HUES64 (cell line): ENCODE measurements around the gene CNOT6L.

ENCODE experiments used
- H3K27ac ChIP-seq: 2 replicates; pipeline ENCODE4 v1.7.0; 2013; ENCODE audit warnings: low read depth, low read length, inconsistent platforms
- H3K27me3 ChIP-seq: 2 replicates; pipeline ENCODE4 v1.6.1; 2013; ENCODE audit warnings: mild to moderate bottlenecking, low read length; ENCODE audit not compliant: insufficient read depth
- H3K36me3 ChIP-seq: 2 replicates; pipeline ENCODE4 v1.6.1; 2013; ENCODE audit warnings: mild to moderate bottlenecking, low read length; ENCODE audit not compliant: insufficient read depth
- H3K4me1 ChIP-seq: 2 replicates; pipeline ENCODE4 v1.6.1; 2013; ENCODE audit warnings: mild to moderate bottlenecking, low read length, moderate library complexity; ENCODE audit not compliant: insufficient read depth
- H3K4me3 ChIP-seq: 2 replicates; pipeline ENCODE4 v1.5.1; 2013; ENCODE audit warnings: mild to moderate bottlenecking, low read length, moderate library complexity
- H3K9ac ChIP-seq: 2 replicates; pipeline ENCODE4 v1.6.1; 2013; ENCODE audit warnings: mild to moderate bottlenecking, low read depth, low read length
- H3K9me3 ChIP-seq: 2 replicates; pipeline ENCODE4 v1.6.1; 2013; ENCODE audit warnings: low read depth, low read length; ENCODE audit not compliant: insufficient read depth
- WGBS: fragments of 150-250, 120-280 bp; methylation state at CpG from one replicate; pipeline ENCODE4 v1.1.7; 2013; ENCODE audit warnings: missing lambda C conversion rate; 5-methylcytosine and 5-hydroxymethylcytosine counted together

CNOT6L gene

DNA sequence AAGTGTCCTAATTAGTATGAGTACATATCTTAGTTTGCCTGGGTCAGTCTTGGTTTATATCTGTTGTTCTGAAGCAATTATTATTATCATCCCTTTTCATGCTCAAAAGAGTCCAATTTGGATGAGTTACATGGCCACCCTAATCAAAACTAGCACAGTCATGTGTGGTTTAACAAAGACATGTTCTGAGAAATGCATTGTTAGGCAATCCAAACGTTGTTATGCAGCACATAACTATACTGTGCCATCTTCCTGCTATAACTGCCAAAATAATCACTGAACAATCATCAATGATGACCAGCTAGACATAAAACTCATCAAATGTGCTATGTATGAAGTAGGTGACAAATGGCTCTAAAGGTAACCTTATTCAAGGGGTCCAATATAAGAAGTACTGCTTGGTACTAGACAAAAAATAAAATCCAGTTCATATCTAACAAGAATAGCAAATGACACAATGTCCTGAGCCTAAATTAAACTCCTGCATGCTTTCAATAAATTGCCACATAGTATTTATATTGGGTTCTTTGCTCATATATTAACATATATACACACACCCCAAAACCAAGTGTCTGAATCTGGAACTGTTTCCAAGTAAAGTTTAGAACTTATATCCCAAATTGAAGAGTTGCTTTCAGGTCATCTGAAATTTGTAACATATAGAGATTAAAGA, 41.9 kb downstream of the CNOT6L start:
- Histone ChIP-seq H3K9me3 (no peaks in the 10 kb centered on the region), H3K36me3 (no peaks in the 10 kb centered on the region), H3K4me3 (no peak overlapping the region), H3K27ac (no peak overlapping the region), H3K27me3 (no peaks in the 10 kb centered on the region), H3K9ac (no peak overlapping the region), H3K4me1 (peaks cover 13% of the 10 kb centered on the region)
- whole genome bisulfite sequencing = 87% methylated on average over 1 of the region's 1 CpG

DNA sequence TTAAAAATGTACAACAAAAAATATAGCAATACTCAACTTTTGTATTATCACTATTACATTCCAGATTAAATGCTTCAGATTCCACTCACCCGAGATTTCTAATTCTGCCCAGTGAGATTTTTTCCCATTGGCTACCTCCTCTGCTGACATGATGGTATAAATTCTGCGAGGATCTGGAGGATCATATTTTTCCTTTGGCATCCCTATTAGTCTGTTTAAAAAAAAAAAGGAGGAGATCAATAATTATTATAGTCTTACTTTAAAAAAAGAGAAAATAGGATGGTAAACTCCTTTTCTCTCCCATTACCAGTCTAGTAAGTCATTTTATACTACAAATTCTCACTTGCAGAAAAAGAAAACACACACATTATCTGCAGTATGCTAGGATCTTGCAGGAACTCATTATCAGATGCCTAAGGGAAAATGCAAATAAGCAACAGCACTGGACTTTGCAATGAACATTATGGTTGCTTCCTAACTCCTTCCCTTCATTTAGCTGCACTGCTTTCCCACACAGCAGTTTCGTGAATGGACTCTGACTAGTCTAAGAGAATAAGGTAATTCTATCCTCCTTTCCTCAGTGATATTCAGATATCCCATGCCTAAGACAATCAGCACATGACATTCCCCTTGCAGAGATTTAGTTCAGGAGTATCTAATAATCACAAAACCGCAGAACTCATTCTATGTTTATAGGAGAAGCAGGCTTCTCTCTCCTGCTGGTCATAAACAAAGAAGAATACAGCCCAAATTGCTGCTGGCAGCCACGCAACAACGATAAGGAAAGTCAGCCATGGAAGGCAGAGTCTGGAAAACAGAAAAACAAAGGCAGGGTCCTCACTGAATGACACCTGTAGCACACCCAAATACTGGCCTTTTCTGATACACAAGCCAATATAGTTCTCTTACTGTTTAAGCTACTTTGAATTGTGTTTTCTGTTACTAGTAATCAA, 42.7 kb downstream of the CNOT6L start:
- Histone ChIP-seq H3K36me3 (no peaks in the 10 kb centered on the region), H3K27me3 (no peaks in the 10 kb centered on the region), H3K9me3 (no peaks in the 10 kb centered on the region), H3K9ac (no peak overlapping the region), H3K4me3 (no peak overlapping the region), H3K27ac (no peak overlapping the region), H3K4me1 (peaks cover 21% of the 10 kb centered on the region)
- 79% methylated on average over 5 of the region's 6 CpGs for WGBS

DNA sequence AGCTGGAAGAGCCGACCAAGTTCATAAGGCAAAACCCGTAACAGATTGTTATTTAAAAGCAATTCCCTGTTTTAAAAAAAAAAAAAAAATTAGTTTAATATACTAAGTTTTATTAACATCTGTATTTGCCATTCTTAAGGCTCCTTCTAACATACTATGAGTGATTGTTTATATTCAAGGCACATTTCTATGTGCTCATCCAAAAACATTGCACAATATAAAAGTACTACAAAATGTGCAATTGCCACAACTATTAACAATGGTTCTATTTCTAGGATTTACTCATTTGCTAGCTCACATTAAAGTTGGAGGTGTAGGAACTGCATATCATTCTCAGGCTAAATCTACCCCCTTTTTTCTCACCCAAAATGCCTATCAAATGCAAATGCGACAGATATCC, 46.1 kb downstream of the CNOT6L start:
- Histone ChIP-seq H3K9ac (no peak overlapping the region), H3K36me3 (no peaks in the 10 kb centered on the region), H3K27me3 (no peaks in the 10 kb centered on the region), H3K4me3 (no peak overlapping the region), H3K4me1 (peaks cover 24% of the 10 kb centered on the region), H3K27ac (no peak overlapping the region), H3K9me3 (no peaks in the 10 kb centered on the region)
- WGBS = 100% methylated on average over 2 of the region's 3 CpGs

DNA sequence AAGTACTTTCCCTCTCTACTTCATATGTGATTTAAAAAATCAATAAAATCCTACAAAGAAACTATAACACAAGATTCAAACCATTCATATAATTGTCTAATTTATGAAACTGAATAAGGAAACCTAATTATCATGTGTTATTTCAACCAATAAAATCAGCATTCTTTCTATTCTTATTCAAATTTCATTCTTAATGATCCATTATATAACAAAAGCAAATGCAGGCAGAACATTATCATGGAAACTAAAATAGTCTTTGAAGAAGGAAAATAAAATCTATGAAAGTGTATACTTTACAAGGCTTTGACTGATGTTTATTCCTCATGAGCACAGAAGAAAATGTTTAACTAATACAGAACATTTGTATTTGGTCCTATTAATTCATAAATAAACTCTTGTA, 47.6 kb downstream of the CNOT6L start:
- H3K27me3 ChIP-seq = no peaks in the 10 kb centered on the region
- H3K27ac ChIP-seq = no peak overlapping the region; the same call in 1 of the 2 replicates
- H3K4me1 ChIP-seq = peaks cover 20% of the 10 kb centered on the region
- H3K9me3 ChIP-seq = no peaks in the 10 kb centered on the region
- H3K4me3 ChIP-seq = no peak overlapping the region
- H3K9ac ChIP-seq = no peak overlapping the region
- no peaks in the 10 kb centered on the region for H3K36me3 ChIP-seq

DNA sequence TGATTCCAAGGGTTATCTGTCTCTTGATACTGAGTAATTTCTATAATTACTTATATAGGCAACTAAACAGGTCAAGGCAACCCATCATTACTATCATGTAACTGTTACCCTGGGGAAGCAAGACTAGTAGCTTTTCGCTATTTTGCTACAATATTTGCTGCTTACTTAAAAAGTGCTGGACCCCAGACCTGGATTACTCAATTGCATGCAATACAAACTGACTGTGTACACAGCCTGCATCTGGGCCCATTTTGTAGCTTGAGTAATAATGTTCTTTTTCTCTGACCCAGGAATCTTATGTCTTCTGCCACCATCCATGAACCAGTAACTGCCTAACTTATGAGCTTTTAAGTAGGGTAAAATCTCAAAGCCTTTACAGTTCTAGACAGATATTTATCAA, 53.4 kb downstream of the CNOT6L start:
- Histone ChIP-seq H3K27me3 (no peaks in the 10 kb centered on the region), H3K9ac (no peak overlapping the region), H3K9me3 (peaks cover 15% of the 10 kb centered on the region), H3K36me3 (no peaks in the 10 kb centered on the region), H3K27ac (no peak overlapping the region), H3K4me3 (no peak overlapping the region), H3K4me1 (no peaks in the 10 kb centered on the region)
- 97% methylated on average over 1 of the region's 1 CpG for WGBS

DNA sequence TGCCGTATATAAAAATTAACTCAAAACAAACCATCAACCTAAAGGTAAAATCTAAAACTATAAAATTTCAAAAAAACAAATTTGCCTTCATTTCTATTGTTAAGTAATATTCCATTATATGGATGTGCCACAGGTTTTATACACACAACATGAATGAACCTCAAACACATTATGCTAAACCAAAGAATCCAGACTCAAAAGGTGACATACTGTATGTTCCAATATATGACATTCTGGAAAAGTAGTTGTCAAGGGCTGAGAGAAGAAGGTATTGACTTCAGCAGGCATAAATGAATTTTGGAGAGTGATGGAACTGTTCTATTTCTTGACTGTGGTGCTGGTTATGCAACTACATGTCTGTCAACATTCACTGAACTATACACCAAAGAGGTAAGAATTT, 56.6 kb downstream of the CNOT6L start:
- no peak overlapping the region for H3K4me3 ChIP-seq
- WGBS = 92% methylated on average over 1 of the region's 1 CpG

DNA sequence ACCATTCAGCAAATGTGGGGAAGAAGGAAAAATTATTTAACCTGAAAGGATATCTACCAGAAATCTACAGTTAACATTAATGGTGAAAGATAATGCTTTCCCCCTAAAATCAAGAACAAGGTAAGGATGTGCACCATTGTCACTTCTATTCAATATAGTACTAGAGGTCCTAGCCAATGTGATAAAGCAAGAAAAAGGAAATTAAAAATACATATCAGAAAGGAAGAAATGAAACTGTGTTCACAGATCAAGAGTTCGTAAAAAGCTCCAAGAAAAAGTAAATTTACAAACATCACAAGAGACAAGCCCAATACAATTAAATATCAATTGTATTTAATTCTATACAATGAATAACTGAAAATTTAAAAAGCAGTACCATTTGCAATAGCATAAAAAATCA, 57.6 kb downstream of the CNOT6L start:
- H3K4me1 ChIP-seq = no peaks in the 10 kb centered on the region
- no peaks in the 10 kb centered on the region for H3K27me3 ChIP-seq
- no peak overlapping the region for H3K9ac ChIP-seq

More for the DNA sequence above, 56.6 kb downstream of the CNOT6L start:
- H3K9ac ChIP-seq = no peak overlapping the region
- no peak overlapping the region for H3K27ac ChIP-seq
- peaks cover 15% of the 10 kb centered on the region for H3K9me3 ChIP-seq
- H3K36me3 ChIP-seq = no peaks in the 10 kb centered on the region
- H3K4me1 ChIP-seq = no peaks in the 10 kb centered on the region
- H3K27me3 ChIP-seq = no peaks in the 10 kb centered on the region

DNA sequence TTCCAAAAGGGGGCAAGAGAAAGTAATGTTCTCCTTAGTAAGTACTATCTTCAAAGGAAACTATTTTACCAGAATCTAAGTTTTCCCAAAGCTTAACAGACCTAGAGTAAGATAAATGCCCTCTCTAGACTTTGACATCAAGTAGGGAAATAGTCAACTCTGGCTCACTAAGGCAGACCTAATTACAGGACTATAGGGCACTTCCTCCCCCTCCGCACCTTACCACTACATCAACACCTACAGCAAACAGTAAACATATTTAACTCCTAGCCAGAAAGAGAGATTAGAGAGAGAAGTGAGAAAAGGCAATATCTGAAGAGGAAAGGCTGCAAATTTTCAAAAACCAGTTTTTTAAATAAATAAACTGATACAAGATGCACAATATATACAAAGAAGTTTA, 60.4 kb downstream of the CNOT6L start:
- Histone ChIP-seq H3K36me3 (no peaks in the 10 kb centered on the region), H3K27me3 (no peaks in the 10 kb centered on the region), H3K4me1 (no peaks in the 10 kb centered on the region), H3K27ac (no peak overlapping the region), H3K9ac (no peak overlapping the region), H3K9me3 (peaks cover 15% of the 10 kb centered on the region), H3K4me3 (no peak overlapping the region)
- WGBS = 100% methylated on average over 1 of the region's 1 CpG

More for the DNA sequence above, 57.6 kb downstream of the CNOT6L start:
- Histone ChIP-seq H3K27ac (no peak overlapping the region), H3K4me3 (no peak overlapping the region), H3K36me3 (no peaks in the 10 kb centered on the region), H3K9me3 (peaks cover 15% of the 10 kb centered on the region)
- WGBS = no CpG with 5 or more reads among the region's 1 CpG

DNA sequence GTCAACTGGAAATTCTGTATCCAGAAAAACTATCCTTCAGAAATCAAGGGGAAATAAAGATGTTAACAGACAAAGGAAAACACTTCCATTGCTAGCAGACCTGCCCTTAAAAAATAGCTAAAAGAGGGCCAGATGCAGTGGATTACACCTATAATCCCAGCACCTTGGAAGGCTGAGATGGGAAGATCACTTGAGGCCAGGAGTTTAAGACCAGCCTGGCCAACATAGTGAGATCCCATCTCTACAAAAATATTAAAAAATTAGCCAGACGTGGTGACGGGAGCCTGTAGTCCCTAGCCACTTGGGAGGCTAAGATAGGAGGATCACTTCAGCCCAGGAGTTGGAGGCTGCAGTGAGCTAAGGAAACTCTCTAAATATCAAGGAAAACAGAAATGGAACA, 67.4 kb downstream of the CNOT6L start:
- 94% methylated on average over 2 of the region's 2 CpGs for WGBS
- H3K36me3 ChIP-seq = no peaks in the 10 kb centered on the region
- H3K27me3 ChIP-seq = no peaks in the 10 kb centered on the region

DNA sequence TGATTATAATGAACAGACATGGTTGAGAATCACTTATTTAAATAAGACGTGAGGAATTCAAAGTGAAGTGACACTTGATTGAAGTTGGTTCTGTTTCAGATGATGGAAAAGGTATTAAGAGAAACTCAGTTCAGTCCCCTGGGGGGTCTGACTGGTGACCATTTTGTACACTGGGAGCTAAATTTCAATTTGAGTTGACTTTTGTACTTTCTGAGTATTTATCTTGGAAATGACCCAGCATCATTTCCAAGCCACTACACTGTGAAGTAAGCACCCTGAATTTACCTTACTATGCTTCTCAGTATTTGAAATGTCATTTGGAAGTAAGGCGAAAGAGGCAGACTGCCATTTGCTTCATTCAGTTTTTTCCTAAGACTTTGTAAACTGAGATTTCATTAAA, 73.4 kb downstream of the CNOT6L start:
- 89% methylated on average over 2 of the region's 2 CpGs for WGBS
- no peaks in the 10 kb centered on the region for H3K27me3 ChIP-seq
- H3K27ac ChIP-seq = no peak overlapping the region
- H3K4me1 ChIP-seq = no peaks in the 10 kb centered on the region
- no peaks in the 10 kb centered on the region for H3K36me3 ChIP-seq
- H3K4me3 ChIP-seq = no peak overlapping the region
- no peak overlapping the region for H3K9ac ChIP-seq
- no peaks in the 10 kb centered on the region for H3K9me3 ChIP-seq

More for the DNA sequence above, 67.4 kb downstream of the CNOT6L start:
- Histone ChIP-seq H3K4me1 (no peaks in the 10 kb centered on the region), H3K9ac (no peak overlapping the region), H3K27ac (no peak overlapping the region), H3K9me3 (0 out of 2 replicates have a peak, but pooled peaks cover 3% of the 10 kb centered on the region), H3K4me3 (no peak overlapping the region)

DNA sequence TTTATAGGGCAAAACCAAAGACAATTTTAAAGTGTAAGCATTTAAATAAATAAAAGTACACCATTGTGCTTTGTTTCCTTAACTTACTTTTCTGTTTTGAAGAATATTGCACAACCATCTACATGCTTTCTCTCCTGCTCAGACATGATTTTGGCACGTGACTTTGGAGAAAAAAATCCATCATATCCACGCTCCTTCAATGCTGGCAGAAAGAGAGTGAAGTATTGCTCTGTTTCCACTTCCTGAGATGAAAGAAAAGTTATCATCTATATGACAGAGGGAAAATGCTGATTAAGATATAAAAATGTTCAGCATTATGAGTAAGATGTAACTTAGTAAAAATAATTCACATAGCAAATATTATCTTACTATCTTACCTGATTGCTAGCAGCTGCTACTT, 77.1 kb downstream of the CNOT6L start:
- 100% methylated on average over 2 of the region's 2 CpGs for WGBS
- Histone ChIP-seq H3K27ac (no peak overlapping the region), H3K9ac (no peak overlapping the region), H3K27me3 (no peaks in the 10 kb centered on the region), H3K4me3 (no peak overlapping the region), H3K36me3 (no peaks in the 10 kb centered on the region), H3K4me1 (no peaks in the 10 kb centered on the region), H3K9me3 (no peaks in the 10 kb centered on the region)
